ENCODE results near the gene MXI1.
A peak's percentile ranks its signal among the peaks of the same experiment; 100 is the strongest.

DNA sequence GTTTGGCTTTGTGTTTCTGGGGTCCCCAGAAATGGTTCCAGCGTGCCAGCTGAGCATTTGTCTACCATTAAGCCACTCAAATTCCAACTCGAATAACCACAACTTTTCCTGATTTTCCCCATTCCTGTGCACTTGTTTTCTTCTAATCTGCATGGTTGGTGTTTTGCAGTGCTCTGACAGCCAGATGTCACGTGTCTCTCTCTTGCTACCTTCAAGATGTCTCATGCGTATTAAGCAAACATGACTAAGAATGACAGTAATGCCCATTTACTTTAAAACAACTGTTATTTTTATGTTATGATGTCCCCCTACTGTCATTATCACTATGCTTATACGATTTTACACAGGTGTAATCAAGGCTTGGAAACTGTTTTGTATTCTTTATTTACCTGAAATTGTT is 35.2 kb upstream of the MXI1 start:
- TF ChIP-seq, protein P1, sequence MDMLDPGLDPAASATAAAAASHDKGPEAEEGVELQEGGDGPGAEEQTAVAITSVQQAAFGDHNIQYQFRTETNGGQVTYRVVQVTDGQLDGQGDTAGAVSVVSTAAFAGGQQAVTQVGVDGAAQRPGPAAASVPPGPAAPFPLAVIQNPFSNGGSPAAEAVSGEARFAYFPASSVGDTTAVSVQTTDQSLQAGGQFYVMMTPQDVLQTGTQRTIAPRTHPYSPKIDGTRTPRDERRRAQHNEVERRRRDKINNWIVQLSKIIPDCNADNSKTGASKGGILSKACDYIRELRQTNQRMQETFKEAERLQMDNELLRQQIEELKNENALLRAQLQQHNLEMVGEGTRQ (IDR thresholded peaks at IDR 0.05; ENCODE audit: low read depth, low read length) = peak; percentile 43; the same call in 1 of the 2 replicates
- TF ChIP-seq CTCF (conservative IDR thresholded peaks at IDR 0.05; ENCODE audit: low read depth, low read length) = no peak
- TF ChIP-seq MAZ (IDR thresholded peaks at IDR 0.05; ENCODE audit: borderline replicate concordance, low read depth, low read length) = no peak
- TF ChIP-seq POLR2A (IDR thresholded peaks at IDR 0.05; ENCODE audit: low read depth, low read length) = no peak
- no peak for TF ChIP-seq SMC3 (IDR thresholded peaks at IDR 0.05; ENCODE audit: low read depth, low read length)
- no peak for TF ChIP-seq CEBPB (IDR thresholded peaks at IDR 0.05; ENCODE audit: low read depth, low read length)
- no peak for TF ChIP-seq MAFK (IDR thresholded peaks at IDR 0.05; ENCODE audit: low read depth, low read length)
